VCaP (cell line): ENCODE results near the gene SPSB2.

Source experiments
- H3K27ac ChIP-seq: fragments of 450-650 bp; 2 replicates; pipeline ENCODE4 v1.5.1; 2017
- TF ChIP-seq, protein P1 (sequence below): fragments of 450-650 bp; conservative IDR thresholded peaks from 2 replicates; pipeline ENCODE4 v1.5.1; 2017; ENCODE audit warnings: mild to moderate bottlenecking, moderate library complexity

SPSB2 gene

DNA sequence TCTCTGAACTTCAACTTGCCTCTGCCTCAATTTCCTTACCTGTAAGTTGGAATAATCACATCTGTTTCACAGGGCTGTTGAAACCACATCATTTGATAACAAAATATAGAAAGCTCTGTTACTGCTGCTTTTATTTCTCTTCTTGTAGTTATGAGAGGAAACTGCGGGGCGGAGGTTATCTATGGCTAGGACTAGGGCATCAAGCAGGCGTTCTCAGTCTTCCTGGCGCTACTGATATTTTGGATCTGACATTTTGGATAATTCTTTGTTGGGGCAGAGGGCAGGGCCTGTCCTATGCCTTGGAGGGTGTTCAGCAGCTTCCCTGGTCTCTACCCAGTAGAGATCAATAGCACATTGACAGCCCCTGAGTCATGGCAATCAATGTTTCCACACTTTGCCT lies 41.0 kb downstream of the SPSB2 start:
- H3K27ac ChIP-seq: no peak overlapping the region
- TF ChIP-seq, protein P1, sequence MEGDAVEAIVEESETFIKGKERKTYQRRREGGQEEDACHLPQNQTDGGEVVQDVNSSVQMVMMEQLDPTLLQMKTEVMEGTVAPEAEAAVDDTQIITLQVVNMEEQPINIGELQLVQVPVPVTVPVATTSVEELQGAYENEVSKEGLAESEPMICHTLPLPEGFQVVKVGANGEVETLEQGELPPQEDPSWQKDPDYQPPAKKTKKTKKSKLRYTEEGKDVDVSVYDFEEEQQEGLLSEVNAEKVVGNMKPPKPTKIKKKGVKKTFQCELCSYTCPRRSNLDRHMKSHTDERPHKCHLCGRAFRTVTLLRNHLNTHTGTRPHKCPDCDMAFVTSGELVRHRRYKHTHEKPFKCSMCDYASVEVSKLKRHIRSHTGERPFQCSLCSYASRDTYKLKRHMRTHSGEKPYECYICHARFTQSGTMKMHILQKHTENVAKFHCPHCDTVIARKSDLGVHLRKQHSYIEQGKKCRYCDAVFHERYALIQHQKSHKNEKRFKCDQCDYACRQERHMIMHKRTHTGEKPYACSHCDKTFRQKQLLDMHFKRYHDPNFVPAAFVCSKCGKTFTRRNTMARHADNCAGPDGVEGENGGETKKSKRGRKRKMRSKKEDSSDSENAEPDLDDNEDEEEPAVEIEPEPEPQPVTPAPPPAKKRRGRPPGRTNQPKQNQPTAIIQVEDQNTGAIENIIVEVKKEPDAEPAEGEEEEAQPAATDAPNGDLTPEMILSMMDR: no peak

DNA sequence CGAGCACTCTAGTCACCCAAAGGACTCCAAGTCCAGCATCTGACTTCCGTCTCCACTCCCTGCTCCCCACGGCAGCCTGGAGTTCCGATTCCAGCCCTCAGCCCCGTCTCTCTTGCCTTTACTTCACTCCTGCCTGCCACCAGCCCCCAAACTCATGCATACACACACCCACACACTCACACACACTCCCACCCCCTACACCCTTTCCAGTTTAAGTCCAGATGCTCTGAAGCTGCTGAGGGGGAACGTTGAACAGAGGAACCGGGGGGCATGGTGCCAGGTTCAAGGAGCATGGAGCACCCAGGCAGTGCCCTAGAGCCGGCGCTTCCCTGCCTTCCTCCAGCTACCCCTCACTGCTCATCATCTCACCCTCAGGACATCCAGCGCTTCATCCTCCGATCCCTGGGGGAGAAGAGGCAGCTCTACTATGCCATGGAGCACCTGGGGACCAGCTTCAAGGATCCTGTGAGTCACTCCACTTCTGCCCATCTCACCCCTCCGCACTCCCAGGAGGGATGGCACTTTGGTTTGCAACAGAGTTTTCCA lies 41.6 kb downstream of the SPSB2 start:
- TF ChIP-seq, protein P1: no peak
- H3K27ac ChIP-seq: no peak overlapping the region

DNA sequence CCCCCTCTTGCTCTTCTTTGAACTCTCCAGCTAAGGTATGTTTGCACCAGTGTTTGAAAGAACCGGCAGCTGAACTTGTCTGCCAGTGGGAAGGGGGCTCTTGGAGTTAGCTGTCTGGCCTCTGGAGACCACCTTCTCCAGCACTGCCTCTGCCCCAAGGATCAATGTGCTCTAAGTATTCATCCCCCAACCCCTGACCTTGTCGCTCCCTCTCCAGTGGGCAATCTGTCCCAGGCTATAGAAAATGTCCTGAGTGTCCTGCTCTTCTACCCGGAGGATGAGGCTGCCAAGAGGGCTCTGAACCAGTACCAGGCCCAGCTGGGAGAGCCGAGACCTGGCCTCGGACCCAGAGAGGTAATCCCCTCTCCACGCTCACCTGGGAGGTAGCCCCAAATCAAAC lies 42.1 kb downstream of the SPSB2 start:
- TF ChIP-seq, protein P1: no peak

DNA sequence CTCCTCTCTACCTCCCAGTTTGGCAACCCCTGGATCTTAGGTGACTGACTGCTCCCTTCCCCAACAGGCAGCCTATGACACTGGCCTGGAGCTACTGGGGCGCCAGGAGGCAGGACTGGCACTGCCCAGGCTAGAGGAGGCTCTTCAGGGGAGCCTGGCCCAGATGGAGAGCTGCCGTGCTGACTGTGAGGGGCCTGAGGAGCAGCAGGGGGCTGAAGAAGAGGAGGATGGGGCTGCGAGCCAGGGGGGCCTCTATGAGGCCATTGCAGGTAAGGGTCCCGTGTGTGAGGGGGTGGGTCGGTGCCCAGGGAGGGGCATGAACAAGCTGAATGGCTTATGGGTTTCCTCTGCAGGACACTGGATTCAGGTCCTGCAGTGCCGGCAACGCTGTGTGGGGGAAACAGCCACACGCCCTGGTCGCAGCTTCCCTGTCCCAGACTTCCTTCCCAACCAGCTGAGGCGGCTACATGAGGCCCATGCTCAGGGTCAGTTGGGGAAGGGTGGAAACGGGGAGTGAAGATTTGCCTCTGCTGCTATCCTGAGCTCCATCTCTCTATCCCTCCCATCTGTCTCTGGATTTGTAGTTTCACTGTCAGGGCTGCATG lies 42.7 kb downstream of the SPSB2 start:
- no peak overlapping the region for H3K27ac ChIP-seq
- TF ChIP-seq, protein P1: no peak

More for the DNA sequence above, 42.1 kb downstream of the SPSB2 start:
- H3K27ac ChIP-seq: no peak overlapping the region

DNA sequence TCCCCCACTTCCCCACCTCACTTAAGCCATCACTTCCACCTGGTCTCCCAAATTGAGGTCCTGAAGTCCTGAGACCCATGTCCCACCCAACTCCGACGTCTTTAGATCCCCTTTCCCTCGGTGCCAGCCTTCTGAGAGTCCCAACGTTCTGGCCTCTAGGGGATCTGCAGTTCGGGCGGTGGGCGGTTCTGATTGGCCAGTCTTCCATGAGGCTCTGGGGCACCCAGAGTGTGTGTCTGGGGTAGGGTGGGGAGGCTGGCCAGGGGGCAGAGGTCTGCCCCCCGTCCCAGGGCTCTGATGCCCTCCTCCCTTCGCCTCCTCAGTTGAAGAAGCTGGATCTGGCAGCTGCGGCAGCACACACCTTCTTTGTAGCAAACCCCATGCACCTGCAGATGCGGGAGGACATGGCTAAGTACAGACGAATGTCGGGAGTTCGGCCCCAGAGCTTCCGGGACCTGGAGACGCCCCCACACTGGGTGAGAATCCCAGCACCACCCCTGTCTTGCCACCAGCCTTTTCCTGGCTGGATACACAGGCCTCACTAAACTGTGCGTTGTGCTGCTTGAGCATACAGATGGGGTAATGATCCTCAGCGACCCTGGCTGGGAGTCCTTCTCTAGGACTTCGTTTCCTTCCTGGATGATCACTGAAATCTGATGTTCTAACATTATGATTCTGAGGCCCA lies 43.4 kb downstream of the SPSB2 start:
- TF ChIP-seq, protein P1: no peak
- no peak overlapping the region for H3K27ac ChIP-seq

DNA sequence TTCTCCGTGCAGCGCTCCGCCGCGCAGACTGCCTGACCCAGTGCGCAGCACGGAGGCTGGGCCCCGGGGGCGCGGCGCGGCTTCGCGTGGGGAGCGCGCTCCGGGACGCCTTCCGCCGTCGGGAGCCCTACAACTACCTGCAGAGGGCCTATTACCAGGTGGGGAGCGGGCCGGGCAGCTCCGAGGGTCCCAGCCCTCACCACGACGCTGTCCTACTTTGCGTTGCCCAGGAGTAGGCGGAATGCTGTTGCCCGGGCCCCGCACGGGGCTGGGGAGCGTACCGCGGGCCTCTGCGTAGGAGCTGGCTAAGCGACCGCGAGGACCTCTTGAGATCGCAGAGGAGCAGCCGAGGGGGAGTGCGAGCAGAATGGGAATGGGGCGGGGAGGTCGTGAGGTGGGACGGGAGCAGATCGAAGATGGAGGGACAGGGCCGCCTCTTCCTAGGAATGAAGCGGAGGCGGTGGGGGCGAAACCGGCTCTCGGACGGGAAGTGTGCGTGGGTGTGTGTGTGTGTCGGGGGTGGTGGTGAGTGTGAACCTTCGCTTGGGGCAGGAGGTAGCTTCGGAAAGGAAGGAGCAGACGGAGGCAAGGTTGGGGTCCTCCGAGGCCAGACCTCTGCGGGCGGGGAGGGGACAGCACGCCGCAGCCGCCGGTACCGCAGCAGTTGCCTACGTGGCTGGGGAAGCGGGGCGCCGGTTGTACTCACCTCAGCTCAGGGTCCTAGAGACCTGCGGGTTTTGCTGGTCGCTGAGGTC lies 44.1 kb downstream of the SPSB2 start:
- peak overlapping the region; percentile 74; the same call in 1 of the 2 replicates for H3K27ac ChIP-seq
- TF ChIP-seq, protein P1: peak; percentile 22
